Caco-2 (cell line): Measurements from ENCODE around the gene RELB. TPM values are rescaled to one million over a fixed set of nuclear protein-coding genes. Genes with fewer than 3 reads are reported as not detected.

ENCODE experiments used
- BruUV-seq: library from RNA; stranded (reverse); fragments of 400-500 nt; replicated peaks from 2 replicates; lab custom pipeline; 2021; lab: Mats Ljungman, UMichigan
- CTCF ChIA-PET: fragments of 300-600 bp; sonication (Branson Sonifier 250); formaldehyde crosslinking; loops from one replicate; lab custom pipeline; 2022; ENCODE audit warnings: antibody characterized with exemption; lab: Charles Lee
- POLR2A ChIA-PET: fragments of 300-600 bp; sonication (Branson Sonifier 250); formaldehyde crosslinking; loops from one replicate; lab custom pipeline; 2022; ENCODE audit warnings: antibody characterized with exemption; lab: Charles Lee
- DNase-seq, 2 experiments: peaks; one replicate each; pipeline versions ENCODE4 v3.0.0 to v3.0.0-alpha.2; 2020 to 2022
- H3K27me3 ChIP-seq: replicated peaks from 2 replicates; pipeline ENCODE4 v1.6.0; 2011; ENCODE audit warnings: low read length; ENCODE audit not compliant: control insufficient read depth, insufficient read depth
- H3K36me3 ChIP-seq: 2 replicates; pipeline ENCODE4 v1.5.1; 2011; ENCODE audit warnings: low read length; ENCODE audit not compliant: control insufficient read depth, insufficient read depth
- H3K4me1 ChIP-seq: fragments of 250-450 bp; sonication (Bioruptor Pico); 2 replicates; pipeline ENCODE4 v1.5.1; 2020; ENCODE audit warnings: mild to moderate bottlenecking
- H3K4me3 ChIP-seq: 2 replicates; pipeline ENCODE4 v1.5.1; 2011; ENCODE audit warnings: low read depth, mild to moderate bottlenecking, control low read depth, low read length
- H3K9me3 ChIP-seq: fragments of 250-450 bp; sonication (Bioruptor Pico); 2 replicates; pipeline ENCODE4 v1.5.1; 2020; ENCODE audit warnings: mild to moderate bottlenecking, moderate library complexity
- H3K27ac Mint-ChIP-seq: one replicate; pipeline ENCODE4 v1.8.0; 2022; ENCODE audit warnings: mixed read lengths; ENCODE audit not compliant: unreplicated experiment
- H3K27me3 Mint-ChIP-seq: one replicate; pipeline ENCODE4 v1.8.0; 2022; ENCODE audit warnings: mixed read lengths; ENCODE audit not compliant: insufficient read depth, unreplicated experiment
- H3K36me3 Mint-ChIP-seq: one replicate; pipeline ENCODE4 v1.8.0; 2022; ENCODE audit warnings: mild to moderate bottlenecking, mixed read lengths; ENCODE audit not compliant: insufficient read depth, unreplicated experiment
- H3K4me1 Mint-ChIP-seq: one replicate; pipeline ENCODE4 v1.8.0; 2022; ENCODE audit warnings: low read depth, mixed read lengths; ENCODE audit not compliant: unreplicated experiment
- H3K4me3 Mint-ChIP-seq: one replicate; pipeline ENCODE4 v1.8.0; 2022; ENCODE audit warnings: mild to moderate bottlenecking, moderate library complexity, mixed read lengths; ENCODE audit not compliant: unreplicated experiment
- H3K9me3 Mint-ChIP-seq: one replicate; pipeline ENCODE4 v1.8.0; 2022; ENCODE audit warnings: mixed read lengths; ENCODE audit not compliant: unreplicated experiment
- intact Hi-C: fragments of 100-400 bp; cut with micrococcal nuclease; formaldehyde crosslinking; loops from one replicate; pipeline ENCODE4 v1.10.0; 2022; ENCODE audit not compliant: unreplicated experiment
- total RNA-seq: library from RNA; stranded (reverse); gene quantifications from 2 replicates; pipeline ENCODE4 v1.2.3, GENCODE V29; 2022
- TF ChIP-seq, protein P1 (sequence below), 2 experiments: fragments of 200-600 bp in 1 of 2; IDR thresholded peaks; 1 replicate in 1 of 2; 2 replicates in 1 of 2; pipeline versions ENCODE4 v1.5.1 to v1.8.0; 2011 to 2022; ENCODE audit warnings: antibody characterized with exemption in 1 of 2, control low read depth in 1 of 2, inconsistent platforms in 1 of 2, low read depth in 1 of 2, low read length in 1 of 2, mild to moderate bottlenecking in 1 of 2, moderate library complexity in 1 of 2; ENCODE audit not compliant: insufficient read depth in 1 of 2, severe bottlenecking in 1 of 2, unreplicated experiment in 1 of 2

The RELB gene
- total RNA-seq, 1 experiment from 2014 or later: 6.3 TPM

DNA sequence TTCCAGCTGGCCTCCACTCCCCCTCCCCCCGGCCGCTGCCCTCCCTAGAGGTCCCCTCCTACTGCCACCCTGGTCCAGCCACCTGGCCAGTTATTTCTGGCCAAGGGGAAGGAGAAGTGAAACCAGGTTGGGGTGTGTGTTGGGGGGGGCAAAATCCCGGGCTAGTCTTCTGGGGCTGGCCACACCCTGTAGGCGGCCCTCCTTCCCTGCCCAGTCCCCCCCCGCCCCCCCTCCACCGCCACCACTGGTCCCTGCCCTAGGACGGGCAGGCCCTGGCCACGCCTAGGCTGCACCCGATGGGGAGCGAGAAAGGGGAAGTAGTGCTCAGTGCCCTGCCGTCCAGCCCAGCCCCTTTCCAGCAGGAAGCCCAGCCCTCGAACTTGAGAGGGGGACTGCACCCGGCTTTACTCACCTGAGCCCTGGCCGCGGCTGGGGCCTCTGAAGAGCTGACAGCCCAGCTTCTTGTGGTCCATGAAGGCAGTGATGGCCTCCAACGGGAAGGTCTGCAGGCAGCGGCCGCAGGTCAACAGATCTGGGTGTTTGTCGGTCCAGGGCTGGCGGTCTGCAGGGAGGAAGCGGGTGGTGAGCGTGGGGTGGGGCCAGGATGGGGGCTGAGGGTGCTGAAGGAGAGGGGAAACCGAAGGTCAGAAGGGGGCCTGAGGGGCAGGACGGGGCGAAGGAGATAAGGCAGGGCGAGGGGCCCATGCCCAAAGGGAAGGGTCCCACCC, 74.2 kb downstream of the RELB start:
- H3K4me3 Mint-ChIP-seq: peak overlapping the region; percentile 82
- CTCF ChIA-PET: interaction anchor here (0.6 to 2.0 kb wide), 4 partner anchors 16 to 276 kb away, joined by 3 to 7 read pairs (median 5); partner anchors contain the start of gene CLASRP

DNA sequence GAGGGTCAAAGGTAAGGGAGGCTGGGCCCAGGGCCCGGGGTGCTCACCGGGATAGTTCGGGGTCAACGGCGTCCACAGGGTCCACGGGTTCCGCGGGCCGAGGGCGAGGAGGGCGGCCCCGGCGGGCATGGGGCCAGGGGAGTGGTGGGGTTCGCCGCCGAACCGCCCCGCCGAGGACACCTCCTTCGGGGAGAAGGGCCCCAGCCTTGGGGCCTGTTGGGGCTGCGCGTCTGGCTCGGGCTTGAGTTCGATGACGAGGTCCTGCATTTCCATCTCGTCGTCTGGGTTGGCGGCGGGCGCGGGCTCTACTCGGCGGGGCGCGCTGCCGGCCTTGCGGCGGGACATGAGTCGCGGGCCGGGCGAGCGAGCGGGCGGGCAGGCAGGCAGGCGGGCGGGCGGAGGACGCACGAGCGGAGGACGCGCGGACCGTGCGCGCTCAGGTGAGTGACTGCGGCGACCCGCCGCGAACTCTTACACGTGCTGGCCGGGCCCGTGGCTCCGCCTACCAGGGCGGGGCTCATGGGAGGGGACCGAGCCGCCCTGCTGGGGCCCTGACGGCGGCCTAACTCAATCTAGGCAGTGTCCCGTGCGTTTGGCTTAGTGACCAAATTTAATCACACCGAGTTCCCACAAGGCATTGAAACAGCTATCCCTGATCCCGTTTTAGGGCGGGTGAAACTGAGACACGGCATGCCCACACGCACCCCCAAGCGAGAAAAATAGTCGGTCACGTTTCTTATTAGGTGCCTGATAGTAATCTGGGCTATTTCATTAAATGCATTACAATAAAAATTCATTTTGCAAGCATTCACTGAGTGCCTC, 75.0 kb downstream of the RELB start, which contains the start of gene ZNF296:
Gene ZNF296, minus strand, starts transcription at position 450 of the 822 bp plus-strand sequence. Its CDS starts 105 bp downstream, at position 345.
- Histone ChIP-seq H3K4me1 (peaks cover 24% of the 10 kb centered on the region), H3K9me3 (no peaks in the 10 kb centered on the region), H3K36me3 (peaks cover 1% of the 10 kb centered on the region; the same call in 1 of the 2 replicates), H3K4me3 (peak within 1 kb of the TSS; percentile 89), H3K27me3 (no peaks in the 10 kb centered on the region)
- peak within 1 kb of the TSS; percentile 82 for H3K4me3 Mint-ChIP-seq
- ChIA-PET POLR2A (interaction anchor here (0.6 to 2.9 kb wide), 2 partner anchors 16 to 380 kb away, joined by 3 to 14 read pairs; no protein-coding TSS in a partner anchor), CTCF (interaction anchor here (0.6 to 2.0 kb wide), 3 partner anchors 16 to 275 kb away, joined by 3 to 6 read pairs (median 4); partner anchors contain the start of gene CLASRP)
- intact Hi-C loops: loop anchor here (1.0 to 10.0 kb wide), 3 partner anchors 15 to 171 kb away; partner anchors contain the start of genes APOE and RELB
- peak; percentile 90 to 94 for DNase-seq
- H3K36me3 Mint-ChIP-seq: peaks cover 46% of the 10 kb centered on the region
- peak within 1 kb of the TSS; percentile 25 for H3K27ac Mint-ChIP-seq
- no peaks in the 10 kb centered on the region for H3K27me3 Mint-ChIP-seq
- TF ChIP-seq, protein P1, sequence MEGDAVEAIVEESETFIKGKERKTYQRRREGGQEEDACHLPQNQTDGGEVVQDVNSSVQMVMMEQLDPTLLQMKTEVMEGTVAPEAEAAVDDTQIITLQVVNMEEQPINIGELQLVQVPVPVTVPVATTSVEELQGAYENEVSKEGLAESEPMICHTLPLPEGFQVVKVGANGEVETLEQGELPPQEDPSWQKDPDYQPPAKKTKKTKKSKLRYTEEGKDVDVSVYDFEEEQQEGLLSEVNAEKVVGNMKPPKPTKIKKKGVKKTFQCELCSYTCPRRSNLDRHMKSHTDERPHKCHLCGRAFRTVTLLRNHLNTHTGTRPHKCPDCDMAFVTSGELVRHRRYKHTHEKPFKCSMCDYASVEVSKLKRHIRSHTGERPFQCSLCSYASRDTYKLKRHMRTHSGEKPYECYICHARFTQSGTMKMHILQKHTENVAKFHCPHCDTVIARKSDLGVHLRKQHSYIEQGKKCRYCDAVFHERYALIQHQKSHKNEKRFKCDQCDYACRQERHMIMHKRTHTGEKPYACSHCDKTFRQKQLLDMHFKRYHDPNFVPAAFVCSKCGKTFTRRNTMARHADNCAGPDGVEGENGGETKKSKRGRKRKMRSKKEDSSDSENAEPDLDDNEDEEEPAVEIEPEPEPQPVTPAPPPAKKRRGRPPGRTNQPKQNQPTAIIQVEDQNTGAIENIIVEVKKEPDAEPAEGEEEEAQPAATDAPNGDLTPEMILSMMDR (IDR thresholded peaks at IDR 0.05; ENCODE audit: insufficient read depth in 1 of 2, low read depth in 1 of 2, low read length in 1 of 2, severe bottlenecking in 1 of 2, unreplicated experiment in 1 of 2): no peak
- no peaks in the 10 kb centered on the region for H3K9me3 Mint-ChIP-seq
- H3K4me1 Mint-ChIP-seq: peaks cover 16% of the 10 kb centered on the region
- BruUV-seq: no TSS peak

More for the DNA sequence above, 74.2 kb downstream of the RELB start:
- H3K4me3 ChIP-seq: peak overlapping the region; percentile 89
- H3K4me1 ChIP-seq: peaks cover 24% of the 10 kb centered on the region
- Mint-ChIP-seq H3K36me3 (peaks cover 46% of the 10 kb centered on the region), H3K9me3 (no peaks in the 10 kb centered on the region), H3K27ac (no peak overlapping the region), H3K27me3 (no peaks in the 10 kb centered on the region), H3K4me1 (peaks cover 16% of the 10 kb centered on the region)
- POLR2A ChIA-PET: interaction anchor here (0.6 to 2.9 kb wide), 3 partner anchors 16 to 381 kb away, joined by 3 to 14 read pairs (median 8); no protein-coding TSS in a partner anchor
- intact Hi-C loops: loop anchor here (1.0 to 10.0 kb wide), 3 partner anchors 16 to 171 kb away; partner anchors contain the start of genes APOE and RELB
- no TSS peak for BruUV-seq
- no peaks in the 10 kb centered on the region for H3K9me3 ChIP-seq
- no peaks in the 10 kb centered on the region for H3K27me3 ChIP-seq
- TF ChIP-seq, protein P1 (IDR thresholded peaks at IDR 0.05; ENCODE audit: insufficient read depth in 1 of 2, low read depth in 1 of 2, low read length in 1 of 2, severe bottlenecking in 1 of 2, unreplicated experiment in 1 of 2): no peak
- DNase-seq: peak; percentile 74 to 83
- H3K36me3 ChIP-seq: peaks cover 1% of the 10 kb centered on the region; the same call in 1 of the 2 replicates
